HEK293 (cell line): ENCODE data around the gene C22orf15.

ENCODE experiments used
- CTCF ChIA-PET: fragments of 350-600 bp; formaldehyde crosslinking; extraction: SDS; loops from one replicate; lab custom pipeline; 2021; ENCODE audit warnings: antibody characterized with exemption; lab: Yijun Ruan, JAX
- POLR2A ChIA-PET: fragments of 300-600 bp; formaldehyde crosslinking; extraction: SDS; loops from one replicate; lab custom pipeline; 2020; ENCODE audit warnings: antibody characterized with exemption, inconsistent platforms; lab: Yijun Ruan, JAX
- H3K27ac ChIP-seq: fragments of 200-500 bp; sonication (Bioruptor generic); 2 replicates; pipeline ENCODE4 v1.5.1; 2014; ENCODE audit warnings: low read depth, low read length, control low read depth, inconsistent platforms; ENCODE audit errors: extremely low read depth
- H3K36me3 ChIP-seq, 2 experiments: fragments of 200-500 bp in 1 of 2; sonication (Bioruptor generic) in 1 of 2; 1 replicate in 1 of 2; 2 replicates in 1 of 2; pipeline ENCODE4 v1.5.1; 2014 to 2017; ENCODE audit warnings: inconsistent platforms in 2 of 2, low read length in 2 of 2; ENCODE audit not compliant: control insufficient read depth in 2 of 2, insufficient read depth in 1 of 2
- H3K4me1 ChIP-seq: fragments of 200-500 bp; sonication (Bioruptor generic); 2 replicates; pipeline ENCODE4 v1.5.1; 2014; ENCODE audit warnings: mild to moderate bottlenecking, low read length, inconsistent platforms; ENCODE audit not compliant: control insufficient read depth, insufficient read depth
- H3K4me3 ChIP-seq: 2 replicates; pipeline ENCODE4 v1.5.1; 2011; ENCODE audit warnings: low read depth, mild to moderate bottlenecking, control low read depth, low read length, moderate library complexity
- H3K9me3 ChIP-seq: fragments of 200-500 bp; sonication (Bioruptor generic); 2 replicates; pipeline ENCODE4 v1.5.1; 2014; ENCODE audit warnings: low read depth, low read length, inconsistent platforms; ENCODE audit not compliant: control insufficient read depth, insufficient read depth
- EGR2 ChIP-seq: fragments of 450-650 bp; formaldehyde crosslinking; IDR thresholded peaks from 2 replicates; pipeline ENCODE4 v1.5.1; 2016; ENCODE audit warnings: low read depth, missing biosample characterization, missing genetic modification characterization
- HIC1 ChIP-seq: fragments of 450-650 bp; formaldehyde crosslinking; IDR thresholded peaks from 2 replicates; pipeline ENCODE4 v1.5.1; 2016; ENCODE audit warnings: missing biosample characterization, missing genetic modification characterization
- KLF1 ChIP-seq: fragments of 450-650 bp; formaldehyde crosslinking; IDR thresholded peaks from 2 replicates; pipeline ENCODE4 v1.5.1; 2016; ENCODE audit warnings: missing biosample characterization, missing genetic modification characterization
- SALL2 ChIP-seq: fragments of 450-650 bp; formaldehyde crosslinking; IDR thresholded peaks from 2 replicates; pipeline ENCODE4 v1.5.0; 2017; ENCODE audit warnings: missing biosample characterization, mild to moderate bottlenecking, missing genetic modification characterization, borderline replicate concordance
- SCRT2 ChIP-seq: fragments of 450-650 bp; formaldehyde crosslinking; IDR thresholded peaks from 2 replicates; pipeline ENCODE4 v1.5.1; 2016; ENCODE audit warnings: missing biosample characterization, missing genetic modification characterization
- TRIM28 ChIP-seq: IDR thresholded peaks from 2 replicates; pipeline ENCODE4 v1.6.1; 2011; ENCODE audit warnings: low read length, control low read depth, borderline replicate concordance
- ZBTB10 ChIP-seq: fragments of 450-650 bp; formaldehyde crosslinking; IDR thresholded peaks from 2 replicates; pipeline ENCODE4 v1.5.1; 2016; ENCODE audit warnings: missing biosample characterization, missing genetic modification characterization
- ZBTB20 ChIP-seq: fragments of 450-650 bp; formaldehyde crosslinking; IDR thresholded peaks from 2 replicates; pipeline ENCODE4 v1.5.1; 2016; ENCODE audit warnings: missing biosample characterization, missing genetic modification characterization
- ZFHX2 ChIP-seq: fragments of 450-650 bp; formaldehyde crosslinking; conservative IDR thresholded peaks from 2 replicates; pipeline ENCODE4 v1.5.1; 2016; ENCODE audit warnings: missing biosample characterization, missing genetic modification characterization
- ZNF184 ChIP-seq: fragments of 450-650 bp; IDR thresholded peaks from 2 replicates; pipeline ENCODE4 v1.5.1; 2018; ENCODE audit warnings: missing biosample characterization, mild to moderate bottlenecking, missing genetic modification characterization
- ZNF19 ChIP-seq: fragments of 450-650 bp; formaldehyde crosslinking; IDR thresholded peaks from 2 replicates; pipeline ENCODE4; 2016; ENCODE audit warnings: missing biosample characterization, missing genetic modification characterization, low read depth
- ZNF302 ChIP-seq: fragments of 450-650 bp; formaldehyde crosslinking; IDR thresholded peaks from 2 replicates; pipeline ENCODE4 v1.5.1; 2016; ENCODE audit warnings: missing biosample characterization, missing genetic modification characterization, low read depth
- ZNF366 ChIP-seq: fragments of 450-650 bp; formaldehyde crosslinking; conservative IDR thresholded peaks from 2 replicates; pipeline ENCODE4 v1.5.1; 2016; ENCODE audit warnings: missing biosample characterization, missing genetic modification characterization
- ZNF473 ChIP-seq: fragments of 450-650 bp; formaldehyde crosslinking; IDR thresholded peaks from 2 replicates; pipeline ENCODE4 v1.5.1; 2017; ENCODE audit warnings: missing biosample characterization, missing genetic modification characterization
- ZNF549 ChIP-seq: fragments of 450-650 bp; IDR thresholded peaks from 2 replicates; pipeline ENCODE4 v1.5.1; 2018; ENCODE audit warnings: missing biosample characterization, missing genetic modification characterization, mild to moderate bottlenecking, inconsistent platforms, moderate library complexity
- ZNF555 ChIP-seq: fragments of 450-650 bp; formaldehyde crosslinking; conservative IDR thresholded peaks from 2 replicates; pipeline ENCODE4 v1.5.1; 2017; ENCODE audit warnings: missing biosample characterization, mild to moderate bottlenecking, missing genetic modification characterization, inconsistent platforms
- ZNF777 ChIP-seq: fragments of 450-650 bp; formaldehyde crosslinking; IDR thresholded peaks from 2 replicates; pipeline ENCODE4 v1.5.1; 2017; ENCODE audit warnings: missing biosample characterization, missing genetic modification characterization, borderline replicate concordance

The C22orf15 gene

GRCh38 chr22:23752750-23753149, 10.0 kb upstream of the C22orf15 start:
- Histone ChIP-seq H3K4me1 (peaks cover 9% of the 10 kb centered on the region; the same call in 1 of the 2 replicates), H3K27ac (no peak overlapping the region), H3K4me3 (no peak overlapping the region), H3K36me3 (no peaks in the 10 kb centered on the region; a peak in 1 of 3 replicates), H3K9me3 (no peaks in the 10 kb centered on the region)
- ChIA-PET CTCF (no interaction called here), POLR2A (no interaction called here)
- TF ChIP-seq ZNF366 (tag by site-specific recombination) (no peak), TRIM28 (no peak), ZNF549 (tag by site-specific recombination) (no peak), SALL2 (no peak), ZNF473 (no peak), ZNF19 (tag by site-specific recombination) (no peak), ZNF184 (no peak), HIC1 (no peak), ZBTB20 (no peak), ZNF302 (tag by site-specific recombination) (no peak)

GRCh38 chr22:23753385-23753784, 9.4 kb upstream of the C22orf15 start:
- CTCF ChIA-PET = interaction anchor here (0.6 kb wide), 1 partner anchor 168 kb away, joined by 3 read pairs; no protein-coding TSS in a partner anchor
- H3K36me3 ChIP-seq = no peaks in the 10 kb centered on the region; a peak in 1 of 3 replicates
- TF ChIP-seq EGR2 = peak; percentile 94
- peak; percentile 93 for TF ChIP-seq ZFHX2 (tag by site-specific recombination)
- no peak for TF ChIP-seq ZNF777
- no peak for TF ChIP-seq ZBTB10
- TF ChIP-seq, all 188 proteins: peak for 2
- no peak overlapping the region for H3K27ac ChIP-seq
- H3K4me3 ChIP-seq = no peak overlapping the region
- no peaks in the 10 kb centered on the region for H3K9me3 ChIP-seq
- H3K4me1 ChIP-seq = peaks cover 9% of the 10 kb centered on the region; the same call in 1 of the 2 replicates
- POLR2A ChIA-PET = interaction anchor here (0.6 to 0.7 kb wide), 2 partner anchors 15 to 260 kb away, joined by 4 read pairs; no protein-coding TSS in a partner anchor

- POLR2A ChIA-PET = interaction anchor here (0.9 kb wide), 1 partner anchor 13 kb away, joined by 3 read pairs; no protein-coding TSS in a partner anchor
- CTCF ChIA-PET = interaction anchor here (0.6 to 2.0 kb wide), 3 partner anchors 14 to 169 kb away, joined by 3 to 6 read pairs (median 3); partner anchors contain the start of genes CHCHD10 and SLC2A11
- peaks cover 9% of the 10 kb centered on the region; the same call in 1 of the 2 replicates for H3K4me1 ChIP-seq
- H3K36me3 ChIP-seq = no peaks in the 10 kb centered on the region
- no peak within 1 kb of the TSS for H3K4me3 ChIP-seq
- H3K27ac ChIP-seq = no peak within 1 kb of the TSS
- H3K9me3 ChIP-seq = no peaks in the 10 kb centered on the region
- TF ChIP-seq KLF1 (tag by site-specific recombination) (no peak), SCRT2 (tag by site-specific recombination) (no peak), ZNF555 (no peak)
Observed at GRCh38 chr22:23754220-23754919, 8.4 kb upstream of the C22orf15 start, which contains the start of gene VPREB3. Gene VPREB3, minus strand, starts transcription at chr22:23754425. Its CDS starts 62 bp downstream, at chr22:23754363.
